Left colon (tissue), 2 donors: Measurements from ENCODE around the gene EFEMP2. TPM values are rescaled to one million over a fixed set of nuclear protein-coding genes. Genes with fewer than 3 reads are reported as not detected.

Source experiments
- ATAC-seq: fragments of 200-7000 bp; cut with Tn5 transposase; one replicate; pipeline ENCODE4 v1.9.1; 2020; ENCODE audit warnings: mild to moderate bottlenecking, moderate library complexity
- DNase-seq, 2 donors: peaks; one replicate each; pipeline ENCODE4 v3.0.0-alpha.2; 2020
- intact Hi-C, 2 donors: fragments of 100-400 bp; cut with DNase I in 1 of 2; cut with micrococcal nuclease in 1 of 2; formaldehyde crosslinking; loops; one replicate each; pipeline versions ENCODE4 v1.11.2 to v1.14.0; 2022; cut with DNase I, micrococcal nuclease
- total RNA-seq, 2 donors: library from RNA; stranded (reverse); fragmentation: NEBNext Ultra II Directional; extraction: Animal tissue kit (Norgen Biotek cat#: 25700); gene quantifications; one replicate each; pipeline ENCODE4 v1.2.1, GENCODE V29; 2021
- donor health status: DM: no; HTN: no; CAD: no.
- donor health status: DM: yes; HTN: yes; CAD: no.

EFEMP2 gene
- total RNA-seq, 2 donors from 2014 or later, result 4.5 to 21.4 TPM

- intact Hi-C loops, result no loop called here
- no peak for DNase-seq
- ATAC-seq, result no peak
These were observed 1.6 kb downstream of the EFEMP2 start for GRCh38 chr11:65870706-65871681.

- intact Hi-C loops, result no loop called here
- DNase-seq (no peak), ATAC-seq (no peak)
These were observed 2.3 kb downstream of the EFEMP2 start for GRCh38 chr11:65870307-65870658.

- ATAC-seq (no peak), DNase-seq (no peak)
- intact Hi-C loops, result no loop called here
These were observed 2.8 kb downstream of the EFEMP2 start for GRCh38 chr11:65869643-65870306.

GRCh38 chr11:65868907-65869306 is 3.7 kb downstream of the EFEMP2 start:
- ATAC-seq, result no peak
- intact Hi-C loops, result no loop called here
- no peak for DNase-seq

GRCh38 chr11:65868076-65868667 is 4.4 kb downstream of the EFEMP2 start:
- ATAC-seq (no peak), DNase-seq (peak in 1 of 2 donors; percentile 14)
- intact Hi-C loops, result no loop called here

GRCh38 chr11:65867284-65868071 is 5.1 kb downstream of the EFEMP2 start:
- intact Hi-C loops, result no loop called here
- DNase-seq (no peak), ATAC-seq (no peak)

- no peak for DNase-seq
- intact Hi-C loops, result no loop called here
- ATAC-seq, result no peak
These were observed 5.9 kb downstream of the EFEMP2 start for GRCh38 chr11:65866509-65867283.

GRCh38 chr11:65865550-65866172 is 6.9 kb downstream of the EFEMP2 start:
- no peak for ATAC-seq
- DNase-seq, result no peak
- intact Hi-C loops, result no loop called here

GRCh38 chr11:65864706-65865471 is 7.7 kb downstream of the EFEMP2 start:
- intact Hi-C loops, result no loop called here
- DNase-seq, result no peak
- no peak for ATAC-seq

GRCh38 chr11:65863889-65864705 is 8.5 kb downstream of the EFEMP2 start:
- DNase-seq (no peak), ATAC-seq (no peak)
- intact Hi-C loops, result no loop called here

- ATAC-seq (no peak), DNase-seq (peak in 1 of 2 donors; percentile 24)
- intact Hi-C loops, result no loop called here
These were observed 9.4 kb downstream of the EFEMP2 start for GRCh38 chr11:65862941-65863888.

GRCh38 chr11:65862191-65862735 is 10.3 kb downstream of the EFEMP2 start:
- intact Hi-C loops, result no loop called here
- DNase-seq (peak in 1 of 2 donors; percentile 30), ATAC-seq (no peak)

GRCh38 chr11:65861533-65862183 is 10.9 kb downstream of the EFEMP2 start:
- DNase-seq (no peak), ATAC-seq (no peak)
- intact Hi-C loops, result no loop called here

GRCh38 chr11:65861165-65861505 is 11.5 kb downstream of the EFEMP2 start:
- peak; percentile 44 to 53 for DNase-seq
- no peak for ATAC-seq
- intact Hi-C loops, result no loop called here
